ENCODE results near the gene AKR1E2. TPM values are rescaled to one million over a fixed set of nuclear protein-coding genes. Genes with fewer than 3 reads are reported as not detected.

The AKR1E2 gene
- total and polyA plus RNA-seq, 2 of the 8 experiments (the other 6 are each of a cell fraction or from before 2014, with no cell fraction given): 2.6 to 3.5 TPM

DNA sequence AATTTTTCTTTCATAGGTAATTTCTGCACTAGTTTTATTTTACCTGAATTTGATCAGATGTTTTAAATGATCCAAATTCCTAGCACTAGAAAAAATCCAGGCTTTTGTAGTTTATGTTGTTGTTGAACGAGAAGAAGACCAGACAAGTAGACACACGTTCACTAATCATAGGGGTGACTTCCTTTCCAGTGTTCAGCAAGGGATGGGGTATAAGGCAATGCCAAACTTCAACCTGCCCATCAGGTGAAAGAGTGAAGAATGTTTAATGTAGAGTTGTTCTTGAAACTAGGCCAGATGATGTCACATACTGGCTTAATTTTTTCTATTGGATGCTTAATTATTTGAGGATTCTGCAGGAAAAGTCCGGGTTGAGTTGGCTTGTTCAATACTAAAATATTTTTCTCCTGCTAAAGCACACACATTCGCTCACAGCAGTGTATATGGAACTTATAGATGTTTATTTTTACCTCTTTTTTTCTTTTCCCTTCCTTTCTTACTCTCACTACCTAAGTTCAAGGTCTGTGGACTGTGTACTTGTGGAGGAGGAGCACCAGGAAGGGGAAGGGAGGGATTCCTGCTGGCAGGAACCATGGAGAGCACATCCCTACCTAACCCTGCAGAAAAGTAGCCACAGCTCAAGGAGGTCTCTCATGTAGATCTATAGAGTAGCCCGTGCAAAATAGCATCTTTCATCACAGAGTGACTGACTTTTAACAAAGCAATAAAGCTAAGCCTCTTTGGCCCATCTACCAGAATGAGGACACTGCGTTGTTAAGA lies 23.1 kb upstream of the AKR1E2 start:
- ChIA-PET CTCF (ENCODE audit: partially characterized antibody) (interaction anchor here (1.4 kb wide), 1 partner anchor 12 kb away, joined by 4 read pairs; no protein-coding TSS in a partner anchor), POLR2A (ENCODE audit: partially characterized antibody) (no interaction called here)
- no peak overlapping the region for H3K4me2 ChIP-seq (ENCODE audit: insufficient read depth in 1 of 2, low read depth in 2 of 2, low read length in 2 of 2)
- TF ChIP-seq, protein P1, sequence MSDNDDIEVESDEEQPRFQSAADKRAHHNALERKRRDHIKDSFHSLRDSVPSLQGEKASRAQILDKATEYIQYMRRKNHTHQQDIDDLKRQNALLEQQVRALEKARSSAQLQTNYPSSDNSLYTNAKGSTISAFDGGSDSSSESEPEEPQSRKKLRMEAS (IDR thresholded peaks at IDR 0.05): no peak
- TF ChIP-seq CBX5 (IDR thresholded peaks at IDR 0.05; ENCODE audit: low read depth, low read length) (no peak), SIN3A (conservative IDR thresholded peaks at IDR 0.05 in 1 of 2, IDR thresholded peaks at IDR 0.05 in 1 of 2; ENCODE audit: low read depth in 1 of 2, low read length in 2 of 2) (no peak), RNF2 (IDR thresholded peaks at IDR 0.05; ENCODE audit: borderline replicate concordance, low read depth, low read length, missing control alignments, poor library complexity, severe bottlenecking) (no peak), CEBPB (IDR thresholded peaks at IDR 0.05; ENCODE audit: low read depth, low read length) (no peak), EGR1 (IDR thresholded peaks at IDR 0.05; ENCODE audit: borderline replicate concordance, low read depth, low read length) (no peak), TAF1 (IDR thresholded peaks at IDR 0.05; ENCODE audit: low read depth, low read length) (no peak), RFX5 (IDR thresholded peaks at IDR 0.05; ENCODE audit: borderline replicate concordance, low read depth, low read length) (no peak), NANOG (IDR thresholded peaks at IDR 0.05; ENCODE audit: insufficient read depth, low read depth, low read length, poor library complexity, severe bottlenecking) (no peak)
- TF ChIP-seq, protein P2, sequence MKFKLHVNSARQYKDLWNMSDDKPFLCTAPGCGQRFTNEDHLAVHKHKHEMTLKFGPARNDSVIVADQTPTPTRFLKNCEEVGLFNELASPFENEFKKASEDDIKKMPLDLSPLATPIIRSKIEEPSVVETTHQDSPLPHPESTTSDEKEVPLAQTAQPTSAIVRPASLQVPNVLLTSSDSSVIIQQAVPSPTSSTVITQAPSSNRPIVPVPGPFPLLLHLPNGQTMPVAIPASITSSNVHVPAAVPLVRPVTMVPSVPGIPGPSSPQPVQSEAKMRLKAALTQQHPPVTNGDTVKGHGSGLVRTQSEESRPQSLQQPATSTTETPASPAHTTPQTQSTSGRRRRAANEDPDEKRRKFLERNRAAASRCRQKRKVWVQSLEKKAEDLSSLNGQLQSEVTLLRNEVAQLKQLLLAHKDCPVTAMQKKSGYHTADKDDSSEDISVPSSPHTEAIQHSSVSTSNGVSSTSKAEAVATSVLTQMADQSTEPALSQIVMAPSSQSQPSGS (IDR thresholded peaks at IDR 0.05; ENCODE audit: low read length): no peak

More for the DNA sequence above, 23.1 kb upstream of the AKR1E2 start:
- no peak overlapping the region for H3K4ac ChIP-seq (replicated peaks; ENCODE audit: insufficient read length, low read depth, low read length)
- no peaks in the 10 kb centered on the region for H3K36me3 ChIP-seq (ENCODE audit: control insufficient read depth in 2 of 4, insufficient read depth in 4 of 4, low read length in 3 of 4)
- no peak overlapping the region for H4K91ac ChIP-seq (replicated peaks; ENCODE audit: insufficient read length, low read length)
- H2BK15ac ChIP-seq (ENCODE audit: low read length): no peak overlapping the region
- no peak overlapping the region for H3K18ac ChIP-seq (ENCODE audit: extremely low read depth, low read length)
- H3K56ac ChIP-seq (replicated peaks; ENCODE audit: insufficient read length, low read depth, low read length): no peak overlapping the region
- H3K9me3 ChIP-seq (ENCODE audit: insufficient read depth in 2 of 2, low read depth in 1 of 2, low read length in 1 of 2): no peaks in the 10 kb centered on the region
- H3K23ac ChIP-seq (ENCODE audit: insufficient read length): no peak overlapping the region
- no peak overlapping the region for H2BK20ac ChIP-seq (ENCODE audit: low read length)
- H2BK12ac ChIP-seq (ENCODE audit: low read depth, low read length): no peak overlapping the region
- H3K23me2 ChIP-seq (ENCODE audit: low read depth, low read length): no peaks in the 10 kb centered on the region
- H3K4me1 ChIP-seq (replicated peaks in 1 of 4; ENCODE audit: control insufficient read depth in 3 of 4, insufficient read depth in 4 of 4, low read length in 3 of 4): no peaks in the 10 kb centered on the region; a peak in 1 of 7 replicates
- H3K79me1 ChIP-seq (ENCODE audit: low read depth, low read length): no peaks in the 10 kb centered on the region
- DNase-seq (ENCODE audit: low read depth in 1 of 2, low spot score in 2 of 2) (no peak), FAIRE-seq (no peak)
- no peak overlapping the region for H4K5ac ChIP-seq (ENCODE audit: insufficient read length, low read depth, low read length)
- no peak overlapping the region for H3K9ac ChIP-seq (replicated peaks in 1 of 4; ENCODE audit: extremely low read depth in 1 of 4, low read depth in 3 of 4, low read length in 3 of 4)
- WGBS, 2 experiments (ENCODE audit: extremely low coverage in 1 of 2, insufficient coverage in 1 of 2, insufficient read length in 1 of 2, insufficient replicate concordance in 2 of 2, low coverage in 1 of 2, low lambda C conversion rate in 2 of 2, missing lambda C conversion rate in 1 of 2): 94% methylated on average over 6 of the region's 6 CpGs; no CpG with 5 or more reads in 1 of the 2 experiments
- no peaks in the 10 kb centered on the region for H3K27me3 ChIP-seq (replicated peaks in 1 of 4; ENCODE audit: control insufficient read depth in 3 of 4, extremely low read depth in 1 of 4, insufficient read depth in 3 of 4, low read length in 3 of 4)
- H3K14ac ChIP-seq (ENCODE audit: insufficient read length): no peak overlapping the region
- 0 out of 2 replicates have a peak overlapping the region, but pooled peaks have one; percentile 13 for H2AFZ ChIP-seq (ENCODE audit: low read length)
- no peak overlapping the region for H4K8ac ChIP-seq (ENCODE audit: extremely low read depth, insufficient read depth, low read length)
- no peak overlapping the region for H2BK5ac ChIP-seq (ENCODE audit: low read depth, low read length)
- no peak overlapping the region for H2BK120ac ChIP-seq (replicated peaks; ENCODE audit: low read depth, low read length)
- no peaks in the 10 kb centered on the region for H4K20me1 ChIP-seq (replicated peaks in 1 of 2; ENCODE audit: control insufficient read depth in 1 of 2, insufficient read depth in 2 of 2, low read length in 2 of 2)
- no peak overlapping the region for H2AK5ac ChIP-seq (ENCODE audit: low read depth, low read length)
- no peak overlapping the region for H3K4me3 ChIP-seq (ENCODE audit: extremely low read depth in 1 of 4, insufficient read depth in 2 of 4, low read depth in 3 of 4, low read length in 4 of 4)
- H3K27ac ChIP-seq (ENCODE audit: low read depth, low read length): no peak overlapping the region
- no peaks in the 10 kb centered on the region for H3K79me2 ChIP-seq (ENCODE audit: control insufficient read depth in 1 of 2, insufficient read depth in 2 of 2, low read length in 2 of 2)
